Inflammatory macrophage (primary cell): Measurements from ENCODE around the gene RUBCNL.
"Not testable (repeated sequence)": the region's sequence is repeated elsewhere in the genome, so short reads cannot be mapped to it uniquely, and the experiment has no call there.

Experiments
- DNase-seq, 2 donors: peaks; one replicate each; pipeline ENCODE4 v3.0.0-alpha.2; 2020 to 2022

RUBCNL gene

GRCh38 chr13:46374710-46375109 is 12.3 kb downstream of the RUBCNL start:
- peak; percentile 68 to 77 for DNase-seq

GRCh38 chr13:46373623-46374022 is 13.4 kb downstream of the RUBCNL start:
- no peak for DNase-seq

GRCh38 chr13:46372938-46373337 is 14.1 kb downstream of the RUBCNL start:
- not testable (repeated sequence) for DNase-seq

- DNase-seq: no peak
Observed at GRCh38 chr13:46372071-46372470, 15.0 kb downstream of the RUBCNL start.

- peak; percentile 86 to 90 for DNase-seq
Observed at GRCh38 chr13:46369506-46370277, 17.4 kb downstream of the RUBCNL start.

- DNase-seq: peak; percentile 57 to 77
Observed at GRCh38 chr13:46367617-46368327, 19.3 kb downstream of the RUBCNL start.

- no peak for DNase-seq
Observed at GRCh38 chr13:46361276-46361934, 25.6 kb downstream of the RUBCNL start.

GRCh38 chr13:46360604-46361003 is 26.4 kb downstream of the RUBCNL start:
- DNase-seq: no peak

- DNase-seq: no peak
Observed at GRCh38 chr13:46359714-46360113, 27.3 kb downstream of the RUBCNL start.

GRCh38 chr13:46355901-46356590 is 31.0 kb downstream of the RUBCNL start:
- DNase-seq: peak in 1 of 2 donors; percentile 31

- DNase-seq: no peak
Observed at GRCh38 chr13:46355088-46355468, 32.0 kb downstream of the RUBCNL start.

- peak; percentile 84 to 86 for DNase-seq
Observed at GRCh38 chr13:46354156-46355087, 32.6 kb downstream of the RUBCNL start.

GRCh38 chr13:46352805-46353204 is 34.2 kb downstream of the RUBCNL start:
- DNase-seq: peak; percentile 90 to 91

GRCh38 chr13:46350003-46350402 is 37.0 kb downstream of the RUBCNL start:
- DNase-seq: no peak

GRCh38 chr13:46348961-46349360 is 38.1 kb downstream of the RUBCNL start:
- peak; percentile 29 to 30 for DNase-seq

GRCh38 chr13:46347277-46347676 is 39.8 kb downstream of the RUBCNL start:
- DNase-seq: no peak

GRCh38 chr13:46345866-46346265 is 41.2 kb downstream of the RUBCNL start:
- no peak for DNase-seq

GRCh38 chr13:46345398-46345797 is 41.7 kb downstream of the RUBCNL start:
- DNase-seq: no peak

GRCh38 chr13:46343279-46343994 is 43.6 kb downstream of the RUBCNL start:
- DNase-seq: no peak

GRCh38 chr13:46342538-46342937 is 44.5 kb downstream of the RUBCNL start:
- no peak for DNase-seq

GRCh38 chr13:46341112-46341711 is 45.8 kb downstream of the RUBCNL start:
- peak; percentile 88 to 92 for DNase-seq
